ENCODE measurements around the gene SEMA4G.

The SEMA4G gene

GRCh38 chr10:101011517-101012423 is 42.5 kb downstream of the SEMA4G start:
- no peak for DNase-seq (ENCODE audit: low read depth)
- TF ChIP-seq, protein P1, sequence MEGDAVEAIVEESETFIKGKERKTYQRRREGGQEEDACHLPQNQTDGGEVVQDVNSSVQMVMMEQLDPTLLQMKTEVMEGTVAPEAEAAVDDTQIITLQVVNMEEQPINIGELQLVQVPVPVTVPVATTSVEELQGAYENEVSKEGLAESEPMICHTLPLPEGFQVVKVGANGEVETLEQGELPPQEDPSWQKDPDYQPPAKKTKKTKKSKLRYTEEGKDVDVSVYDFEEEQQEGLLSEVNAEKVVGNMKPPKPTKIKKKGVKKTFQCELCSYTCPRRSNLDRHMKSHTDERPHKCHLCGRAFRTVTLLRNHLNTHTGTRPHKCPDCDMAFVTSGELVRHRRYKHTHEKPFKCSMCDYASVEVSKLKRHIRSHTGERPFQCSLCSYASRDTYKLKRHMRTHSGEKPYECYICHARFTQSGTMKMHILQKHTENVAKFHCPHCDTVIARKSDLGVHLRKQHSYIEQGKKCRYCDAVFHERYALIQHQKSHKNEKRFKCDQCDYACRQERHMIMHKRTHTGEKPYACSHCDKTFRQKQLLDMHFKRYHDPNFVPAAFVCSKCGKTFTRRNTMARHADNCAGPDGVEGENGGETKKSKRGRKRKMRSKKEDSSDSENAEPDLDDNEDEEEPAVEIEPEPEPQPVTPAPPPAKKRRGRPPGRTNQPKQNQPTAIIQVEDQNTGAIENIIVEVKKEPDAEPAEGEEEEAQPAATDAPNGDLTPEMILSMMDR (IDR thresholded peaks at IDR 0.05; ENCODE audit: low read depth, low read length, missing control alignments) = peak; percentile 6
- H3K4me3 ChIP-seq (ENCODE audit: low read depth, low read length) = no peak overlapping the region

DNA sequence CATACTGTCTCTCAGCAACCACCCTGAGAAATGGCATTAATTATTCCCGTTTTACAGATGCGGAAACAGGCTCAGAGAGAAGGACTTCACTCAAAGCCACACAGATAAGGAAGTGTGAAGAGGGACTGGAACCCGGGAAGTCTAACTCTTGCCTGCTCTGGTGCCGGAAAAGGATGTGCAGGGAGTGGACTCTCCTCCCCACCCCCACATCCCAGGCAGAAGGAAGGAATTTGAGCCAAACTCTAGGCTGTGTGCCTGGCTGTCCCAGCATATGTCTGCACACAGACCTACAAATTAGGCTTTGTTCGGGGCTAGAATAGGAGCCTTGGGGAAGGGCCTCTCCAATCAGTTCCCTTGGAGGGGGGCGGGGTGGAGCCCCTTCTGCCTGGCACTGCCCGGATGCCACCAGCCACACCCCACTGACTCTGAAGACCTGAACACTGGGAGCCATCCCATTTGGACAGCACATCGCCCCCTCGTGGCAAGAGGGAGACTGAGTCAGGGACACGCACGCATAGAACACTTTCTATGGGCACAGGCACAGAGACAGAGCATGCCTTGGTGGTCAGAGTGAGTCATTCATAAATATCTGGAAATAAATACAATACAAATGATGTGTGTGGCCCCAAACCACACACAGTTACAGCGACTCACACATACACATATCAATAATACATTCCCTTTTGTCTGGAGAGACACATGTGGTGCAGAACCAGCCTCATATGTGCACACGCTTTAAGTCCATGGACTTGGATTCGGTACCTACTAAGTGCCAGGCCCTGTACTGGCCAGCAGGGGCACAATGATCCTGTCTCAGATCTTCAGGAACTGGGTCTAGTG is 43.4 kb downstream of the SEMA4G start:
- no peak for DNase-seq (ENCODE audit: low read depth)
- TF ChIP-seq, protein P1 (IDR thresholded peaks at IDR 0.05; ENCODE audit: low read depth, low read length, missing control alignments) = peak; percentile 83

DNA sequence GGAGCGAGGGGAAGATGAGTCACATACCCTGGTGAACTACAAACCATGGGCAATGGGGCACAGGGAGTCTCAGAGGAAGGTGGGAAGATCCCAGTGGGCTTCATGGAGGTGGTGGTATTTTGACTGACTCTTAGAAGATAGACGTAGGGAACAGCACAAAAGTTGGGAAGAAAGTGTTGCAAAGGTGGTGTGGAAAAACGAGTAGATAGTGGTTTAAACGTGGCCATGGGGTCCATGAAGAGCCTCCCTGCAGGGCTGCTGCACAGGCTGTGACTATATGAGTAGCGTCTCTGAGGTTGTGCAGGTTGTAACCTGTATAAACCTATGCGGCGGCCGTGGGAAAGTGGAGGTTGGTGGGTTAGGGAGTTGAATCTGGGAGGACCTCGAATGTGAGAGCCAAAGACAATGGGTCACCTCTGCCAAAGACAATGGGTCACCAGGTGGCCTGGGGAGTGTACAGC is 44.1 kb downstream of the SEMA4G start:
- no peak overlapping the region for H3K4me3 ChIP-seq (ENCODE audit: low read depth, low read length)
- DNase-seq (ENCODE audit: low read depth) = no peak
- TF ChIP-seq, protein P1 (IDR thresholded peaks at IDR 0.05; ENCODE audit: low read depth, low read length, missing control alignments) = no peak

More for the DNA sequence above, 43.4 kb downstream of the SEMA4G start:
- no peak overlapping the region for H3K4me3 ChIP-seq (ENCODE audit: low read depth, low read length)

DNA sequence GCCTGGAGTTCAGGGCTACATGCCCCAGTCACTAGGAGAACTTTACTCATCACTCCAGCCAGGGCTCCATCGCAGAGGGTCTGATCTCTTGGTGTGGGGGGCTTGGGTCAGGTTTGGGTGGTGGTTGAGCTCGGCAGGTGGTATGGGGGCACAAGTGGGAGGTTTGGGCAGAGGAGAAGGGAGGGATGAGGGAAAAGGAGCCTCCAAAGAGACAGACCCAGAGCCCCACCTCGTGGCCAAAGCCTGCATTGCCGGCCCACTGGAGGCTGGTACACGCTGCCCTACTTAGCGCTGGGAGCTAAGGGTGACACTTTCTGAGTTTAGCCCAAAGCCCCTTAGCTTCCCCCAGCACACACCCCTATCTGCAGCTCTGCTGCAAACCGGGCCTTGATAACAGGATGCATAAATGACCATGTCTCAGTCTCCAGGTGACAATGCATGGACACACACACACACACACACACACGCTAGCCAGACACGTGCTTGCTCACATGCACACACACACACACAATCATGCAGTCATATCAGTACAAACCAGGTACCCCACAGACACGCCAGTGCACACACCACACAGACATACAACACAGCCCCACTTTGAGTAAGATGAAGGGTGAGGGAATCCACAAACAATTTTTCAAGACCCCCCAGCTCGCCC is 45.1 kb downstream of the SEMA4G start:
- DNase-seq (ENCODE audit: low read depth) = no peak
- no peak overlapping the region for H3K4me3 ChIP-seq (ENCODE audit: low read depth, low read length)
- TF ChIP-seq, protein P1 (IDR thresholded peaks at IDR 0.05; ENCODE audit: low read depth, low read length, missing control alignments) = peak; percentile 99

DNA sequence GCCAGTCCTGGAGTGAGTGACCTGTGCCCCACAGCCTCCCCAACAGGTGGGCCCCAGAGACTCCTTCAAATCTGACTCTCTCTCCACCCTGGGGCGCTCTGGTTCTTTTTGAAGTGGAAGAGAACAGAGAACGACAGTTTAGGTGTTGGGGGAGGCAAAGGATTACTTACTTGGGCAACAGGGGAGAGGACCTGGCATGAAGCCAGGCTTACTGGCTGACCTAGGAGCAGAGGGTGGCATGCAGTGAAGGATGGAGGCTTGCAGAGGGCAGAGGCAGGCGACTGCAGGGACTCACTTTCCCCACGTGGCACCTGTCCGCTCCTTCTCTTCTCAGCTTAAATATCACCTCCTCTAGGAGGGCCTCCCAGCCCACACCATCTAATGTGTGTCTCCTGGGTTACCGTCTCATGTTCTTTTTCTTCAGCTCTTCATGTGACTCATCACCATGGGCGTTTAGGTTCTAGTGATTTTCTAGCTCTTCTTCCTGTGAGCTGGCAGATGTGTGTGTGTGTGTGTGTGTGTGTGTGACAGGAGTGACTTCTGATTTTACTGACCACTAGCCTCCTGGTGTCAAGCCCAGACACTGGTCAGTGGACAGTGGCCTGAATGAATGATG is 45.8 kb downstream of the SEMA4G start:
- TF ChIP-seq, protein P1 (IDR thresholded peaks at IDR 0.05; ENCODE audit: low read depth, low read length, missing control alignments) = no peak

DNA sequence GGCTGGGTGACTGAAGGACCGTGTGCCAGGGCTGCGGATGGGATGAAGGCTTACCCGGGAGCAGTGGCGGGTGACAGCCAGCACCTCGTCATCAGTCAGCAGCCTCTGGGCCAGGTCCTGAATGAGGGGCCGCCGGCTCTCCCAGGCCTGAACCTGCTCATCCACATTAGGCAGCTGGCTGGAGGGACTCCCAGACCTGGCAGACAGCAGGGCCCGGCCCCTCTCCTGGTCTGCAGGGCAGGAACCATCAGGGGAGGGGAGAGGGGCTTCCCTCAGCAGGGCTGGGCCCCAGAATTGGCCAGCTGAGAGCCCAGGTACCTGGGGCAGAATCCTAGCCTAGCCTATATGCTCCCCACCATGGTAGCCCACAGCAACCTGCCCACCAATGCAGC is 46.3 kb downstream of the SEMA4G start:
- no peak overlapping the region for H3K4me3 ChIP-seq (ENCODE audit: low read depth, low read length)
- TF ChIP-seq, protein P1 (IDR thresholded peaks at IDR 0.05; ENCODE audit: low read depth, low read length, missing control alignments) = no peak
- DNase-seq (ENCODE audit: low read depth) = no peak

More for the DNA sequence above, 45.8 kb downstream of the SEMA4G start:
- no peak overlapping the region for H3K4me3 ChIP-seq (ENCODE audit: low read depth, low read length)
- DNase-seq (ENCODE audit: low read depth) = no peak

Data from GM12864 (cell line).